Esophagus muscularis mucosa (tissue), 4 donors: Measurements from ENCODE around the gene CDH7. TPM values are rescaled to one million over a fixed set of nuclear protein-coding genes. Genes with fewer than 3 reads are reported as not detected.

Experiments
- DNase-seq: peaks from one replicate; pipeline ENCODE4 v3.0.0-alpha.2; 2017; ENCODE audit errors: extremely low spot score
- H3K27ac ChIP-seq, 4 donors: fragments of 200-600 bp; sonication (generic); replicated peaks in 1 of 4; 1 replicate in 3 of 4; 2 replicates in 1 of 4; pipeline ENCODE4 v1.5.1; 2016 to 2019; ENCODE audit warnings: mild to moderate bottlenecking in 1 of 4
- H3K27me3 ChIP-seq, 4 donors: fragments of 200-600 bp; sonication (generic); one replicate each; pipeline versions ENCODE4 v1.5.1 to v1.6.0; 2016 to 2019
- H3K36me3 ChIP-seq, 4 donors: fragments of 200-600 bp; sonication (generic); one replicate each; pipeline ENCODE4 v1.5.1; 2016 to 2019
- H3K4me1 ChIP-seq, 4 donors: fragments of 200-600 bp; sonication (generic); one replicate each; pipeline ENCODE4 v1.5.1; 2016 to 2019
- H3K4me3 ChIP-seq, 4 donors: fragments of 200-600 bp; sonication (generic); 1 replicate in 2 of 4; 2 replicates in 2 of 4; pipeline ENCODE4 v1.5.1; 2016 to 2019; ENCODE audit warnings: mild to moderate bottlenecking in 4 of 4, moderate library complexity in 1 of 4
- H3K9me3 ChIP-seq, 4 donors: fragments of 200-600 bp; sonication (generic); 1 replicate in 3 of 4; 2 replicates in 1 of 4; pipeline ENCODE4 v1.5.1; 2016 to 2019
- EP300 ChIP-seq: sonication (generic); formaldehyde crosslinking; IDR thresholded peaks from one replicate; pipeline ENCODE4 v1.6.1; 2017; ENCODE audit warnings: antibody characterized with exemption
- POLR2A ChIP-seq: fragments of 450-650 bp; IDR thresholded peaks from one replicate; pipeline ENCODE4 v1.6.1; 2017; ENCODE audit warnings: antibody characterized with exemption, moderate library complexity, mild to moderate bottlenecking, low read depth
- POLR2AphosphoS5 ChIP-seq, 2 donors: sonication (generic); formaldehyde crosslinking; IDR thresholded peaks; one replicate each; pipeline ENCODE4 v1.6.1; 2017; ENCODE audit warnings: antibody characterized with exemption in 2 of 2
- WGBS: methylation state at CpG from one replicate; pipeline ENCODE4 v1.1.5; 2018; 5-methylcytosine and 5-hydroxymethylcytosine counted together
- intact Hi-C: fragments of 100-400 bp; cut with DNase I; formaldehyde crosslinking; loops from one replicate; pipeline ENCODE4 v1.15.1; 2023
- total RNA-seq, 4 donors: library from RNA; depleted of rRNA; stranded (reverse); fragments of >200 nt; gene quantifications; one replicate each; pipeline versions ENCODE4 v1.1.0 to v1.2.1, GENCODE V29; 2016
- TF ChIP-seq, protein P1 (sequence below), 3 experiments: fragments of 200-600 bp in 2 of 3; fragments of 450-650 bp in 1 of 3; sonication (generic) in 2 of 3; IDR thresholded peaks; one replicate each; pipeline ENCODE4 v1.5.1; 2017 to 2019; ENCODE audit warnings: antibody characterized with exemption in 3 of 3, mild to moderate bottlenecking in 2 of 3, moderate library complexity in 1 of 3

Gene CDH7, protein sequence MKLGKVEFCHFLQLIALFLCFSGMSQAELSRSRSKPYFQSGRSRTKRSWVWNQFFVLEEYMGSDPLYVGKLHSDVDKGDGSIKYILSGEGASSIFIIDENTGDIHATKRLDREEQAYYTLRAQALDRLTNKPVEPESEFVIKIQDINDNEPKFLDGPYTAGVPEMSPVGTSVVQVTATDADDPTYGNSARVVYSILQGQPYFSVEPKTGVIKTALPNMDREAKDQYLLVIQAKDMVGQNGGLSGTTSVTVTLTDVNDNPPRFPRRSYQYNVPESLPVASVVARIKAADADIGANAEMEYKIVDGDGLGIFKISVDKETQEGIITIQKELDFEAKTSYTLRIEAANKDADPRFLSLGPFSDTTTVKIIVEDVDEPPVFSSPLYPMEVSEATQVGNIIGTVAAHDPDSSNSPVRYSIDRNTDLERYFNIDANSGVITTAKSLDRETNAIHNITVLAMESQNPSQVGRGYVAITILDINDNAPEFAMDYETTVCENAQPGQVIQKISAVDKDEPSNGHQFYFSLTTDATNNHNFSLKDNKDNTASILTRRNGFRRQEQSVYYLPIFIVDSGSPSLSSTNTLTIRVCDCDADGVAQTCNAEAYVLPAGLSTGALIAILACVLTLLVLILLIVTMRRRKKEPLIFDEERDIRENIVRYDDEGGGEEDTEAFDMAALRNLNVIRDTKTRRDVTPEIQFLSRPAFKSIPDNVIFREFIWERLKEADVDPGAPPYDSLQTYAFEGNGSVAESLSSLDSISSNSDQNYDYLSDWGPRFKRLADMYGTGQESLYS
- total RNA-seq, result under 1 TPM in 2 of 4 donors, not detected in 2; 0.06 to 0.33 TPM

DNA sequence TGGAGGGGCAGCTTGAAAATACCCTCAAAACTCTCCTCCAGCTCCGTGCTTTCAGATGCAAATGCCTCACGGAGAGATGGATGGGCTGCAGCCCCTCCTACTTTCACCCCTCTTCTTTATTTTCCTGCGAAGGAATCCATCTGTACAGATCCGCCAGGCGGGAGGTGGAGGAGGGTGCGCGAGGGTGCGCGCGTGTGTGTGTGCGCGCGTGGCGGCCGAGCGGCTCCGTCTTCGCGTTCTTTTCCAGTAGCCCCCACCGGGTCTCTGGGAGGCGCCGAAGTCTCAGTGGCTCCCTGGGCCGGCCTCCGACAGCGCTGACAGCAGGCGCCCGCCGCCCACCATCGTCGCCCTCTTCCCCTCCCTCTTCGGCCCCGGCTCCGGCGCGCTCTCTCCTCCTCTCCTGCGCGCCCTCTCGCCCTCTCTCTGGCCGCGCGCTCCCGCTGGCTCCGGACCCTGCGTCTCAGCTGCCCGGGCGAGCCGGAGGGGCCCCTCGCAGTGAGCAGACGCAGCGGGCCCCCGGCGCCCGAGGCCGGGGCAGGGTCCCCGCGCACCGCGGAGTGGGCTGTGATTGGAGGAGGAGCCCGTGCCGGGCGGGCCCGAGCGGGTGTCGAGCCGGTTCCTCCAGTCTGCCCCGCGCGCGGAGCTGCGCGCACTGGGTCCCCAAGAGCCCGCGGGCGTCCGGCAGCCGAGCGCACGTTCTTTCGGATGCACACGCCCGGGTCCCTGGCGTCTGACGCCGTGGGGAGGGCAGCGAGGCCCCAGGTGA, at the start of gene CDH7:
Gene CDH7, plus strand, starts transcription at position 624 of the 766 bp plus-strand sequence. CDS start 11,831 bp downstream, outside the sequence.
- Histone ChIP-seq H3K4me1 (peaks cover 0 to 18% (median 12%) of the 10 kb centered on the region in 4 donors), H3K27me3 (peaks cover 0 to 20% (median 5%) of the 10 kb centered on the region in 4 donors), H3K27ac (no peak within 1 kb of the TSS), H3K9me3 (no peaks in the 10 kb centered on the region), H3K4me3 (peak within 1 kb of the TSS; percentile 28 to 46 (median 37)), H3K36me3 (no peaks in the 10 kb centered on the region)
- WGBS, result 0% methylated on average over 3 of the region's 85 CpGs
- DNase-seq, result no peak
- intact Hi-C loops, result no loop called here
- TF ChIP-seq EP300 (no peak), POLR2A (no peak), POLR2AphosphoS5 (IDR thresholded peaks at IDR 0.05) (no peak)
- TF ChIP-seq, protein P1, sequence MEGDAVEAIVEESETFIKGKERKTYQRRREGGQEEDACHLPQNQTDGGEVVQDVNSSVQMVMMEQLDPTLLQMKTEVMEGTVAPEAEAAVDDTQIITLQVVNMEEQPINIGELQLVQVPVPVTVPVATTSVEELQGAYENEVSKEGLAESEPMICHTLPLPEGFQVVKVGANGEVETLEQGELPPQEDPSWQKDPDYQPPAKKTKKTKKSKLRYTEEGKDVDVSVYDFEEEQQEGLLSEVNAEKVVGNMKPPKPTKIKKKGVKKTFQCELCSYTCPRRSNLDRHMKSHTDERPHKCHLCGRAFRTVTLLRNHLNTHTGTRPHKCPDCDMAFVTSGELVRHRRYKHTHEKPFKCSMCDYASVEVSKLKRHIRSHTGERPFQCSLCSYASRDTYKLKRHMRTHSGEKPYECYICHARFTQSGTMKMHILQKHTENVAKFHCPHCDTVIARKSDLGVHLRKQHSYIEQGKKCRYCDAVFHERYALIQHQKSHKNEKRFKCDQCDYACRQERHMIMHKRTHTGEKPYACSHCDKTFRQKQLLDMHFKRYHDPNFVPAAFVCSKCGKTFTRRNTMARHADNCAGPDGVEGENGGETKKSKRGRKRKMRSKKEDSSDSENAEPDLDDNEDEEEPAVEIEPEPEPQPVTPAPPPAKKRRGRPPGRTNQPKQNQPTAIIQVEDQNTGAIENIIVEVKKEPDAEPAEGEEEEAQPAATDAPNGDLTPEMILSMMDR (IDR thresholded peaks at IDR 0.05), result no peak

DNA sequence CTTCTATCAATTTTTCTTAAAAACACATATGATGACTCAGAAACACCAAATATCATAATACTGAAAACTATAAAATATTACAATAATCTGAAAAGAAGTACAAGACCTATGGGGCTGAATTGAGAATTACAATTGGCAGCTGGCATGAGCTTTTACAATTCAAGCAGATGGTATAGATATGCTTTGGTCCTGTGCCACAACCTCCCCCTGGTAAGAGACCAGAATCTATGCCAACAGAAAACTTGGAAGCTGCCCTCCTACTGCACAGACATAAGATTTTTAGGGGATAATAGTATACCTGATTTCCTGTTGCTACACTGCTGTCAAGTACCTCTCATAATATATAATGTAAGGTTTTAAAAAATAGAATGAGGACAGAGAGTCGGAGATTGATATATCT, 46.8 kb upstream of the CDH7 start:
- H3K4me3 ChIP-seq, result no peak overlapping the region
- intact Hi-C loops, result no loop called here
- WGBS, result 91% methylated on average over 1 of the region's 1 CpG

DNA sequence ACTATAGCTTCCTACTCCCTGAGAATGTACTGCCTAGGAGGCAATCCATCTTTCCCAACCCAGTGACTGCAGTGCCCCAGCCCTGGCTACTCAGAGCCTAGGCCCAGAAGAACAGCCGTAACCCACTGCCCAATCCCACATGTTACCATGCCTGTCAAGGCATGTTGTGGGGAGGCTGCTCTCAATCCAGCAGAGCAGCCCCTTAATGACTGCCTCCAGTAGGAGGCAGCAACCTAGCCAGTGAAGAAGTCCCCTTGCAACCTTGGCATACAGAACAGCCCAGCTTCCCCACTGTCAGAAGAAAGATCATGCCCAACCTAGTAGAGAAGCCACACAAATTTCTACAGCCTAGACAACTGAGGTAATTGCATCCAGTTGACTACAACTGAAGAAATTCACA, 44.2 kb upstream of the CDH7 start:
- WGBS, result 83% methylated on average over 1 of the region's 1 CpG
- H3K4me3 ChIP-seq, result no peak overlapping the region
- TF ChIP-seq POLR2AphosphoS5 (IDR thresholded peaks at IDR 0.05) (no peak), EP300 (no peak), POLR2A (no peak)
- TF ChIP-seq, protein P1 (IDR thresholded peaks at IDR 0.05), result no peak
- intact Hi-C loops, result no loop called here
- no peak overlapping the region for H3K27ac ChIP-seq
- H3K36me3 ChIP-seq, result no peaks in the 10 kb centered on the region
- H3K4me1 ChIP-seq, result no peaks in the 10 kb centered on the region
- no peaks in the 10 kb centered on the region for H3K9me3 ChIP-seq
- no peaks in the 10 kb centered on the region for H3K27me3 ChIP-seq
- DNase-seq, result no peak

More for the DNA sequence above, 46.8 kb upstream of the CDH7 start:
- no peaks in the 10 kb centered on the region for H3K4me1 ChIP-seq
- TF ChIP-seq POLR2A (no peak), EP300 (no peak), POLR2AphosphoS5 (IDR thresholded peaks at IDR 0.05) (no peak)
- TF ChIP-seq, protein P1 (IDR thresholded peaks at IDR 0.05), result no peak
- no peaks in the 10 kb centered on the region for H3K36me3 ChIP-seq
- H3K27ac ChIP-seq, result no peak overlapping the region
- no peaks in the 10 kb centered on the region for H3K9me3 ChIP-seq
- no peak for DNase-seq
- H3K27me3 ChIP-seq, result no peaks in the 10 kb centered on the region

DNA sequence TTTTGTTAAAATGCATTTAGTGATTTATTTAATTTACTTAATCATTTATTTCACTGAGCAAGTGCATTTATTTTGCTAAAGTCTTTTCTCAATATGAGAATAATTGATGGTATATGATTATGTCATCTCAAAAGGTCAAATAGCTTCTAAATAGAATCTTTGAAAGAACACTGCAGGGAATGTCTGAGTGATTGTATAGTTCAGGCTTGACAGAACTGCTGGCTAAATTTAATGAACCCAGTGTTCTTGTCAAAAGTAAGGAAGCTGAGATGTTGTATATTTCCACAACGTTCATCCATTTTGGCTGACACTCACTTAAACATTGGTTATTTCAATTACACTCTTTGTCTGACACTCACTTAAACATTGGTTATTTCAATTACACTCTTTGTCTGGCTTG, 39.3 kb upstream of the CDH7 start:
- no peak for DNase-seq
- H3K9me3 ChIP-seq, result no peaks in the 10 kb centered on the region
- H3K27me3 ChIP-seq, result no peaks in the 10 kb centered on the region
- TF ChIP-seq POLR2A (no peak), EP300 (no peak)
- TF ChIP-seq, protein P1 (IDR thresholded peaks at IDR 0.05), result no peak
- H3K4me3 ChIP-seq, result no peak overlapping the region
- 22% methylated on average over 1 of the region's 1 CpG for WGBS
- intact Hi-C loops, result no loop called here
- no peak overlapping the region for H3K27ac ChIP-seq
- H3K36me3 ChIP-seq, result no peaks in the 10 kb centered on the region
- H3K4me1 ChIP-seq, result no peaks in the 10 kb centered on the region
